Measurements from ENCODE around the gene CASZ1. TPM values are rescaled to one million over a fixed set of nuclear protein-coding genes. Genes with fewer than 3 reads are reported as not detected.
A peak's percentile ranks its signal among the peaks of the same experiment; 100 is the strongest.

Gene CASZ1
- total RNA-seq, 2 experiments from 2014 or later: 3.7 to 4.0 TPM

- no peak overlapping the region for H3K4me3 Mint-ChIP-seq
- no peak for ATAC-seq
- no peaks in the 10 kb centered on the region for H3K27me3 Mint-ChIP-seq
- no peak for DNase-seq
- ChIA-PET POLR2A (no interaction called here), CTCF (no interaction called here)
- intact Hi-C loops (cut with DNase I, micrococcal nuclease): no loop called here
- no peaks in the 10 kb centered on the region for H3K36me3 Mint-ChIP-seq (ENCODE audit: low read depth)
- H3K9me3 Mint-ChIP-seq (ENCODE audit: low read depth): no peaks in the 10 kb centered on the region
- no peak overlapping the region for H3K27ac Mint-ChIP-seq
- no peaks in the 10 kb centered on the region for H3K4me1 Mint-ChIP-seq
Measured at GRCh38 chr1:10777749-10778574, 18.5 kb downstream of the CASZ1 start.

- CTCF ChIA-PET: interaction anchor here (0.6 kb wide), 1 partner anchor 902 kb away, joined by 3 read pairs; no protein-coding TSS in a partner anchor
- POLR2A ChIA-PET: no interaction called here
- H3K36me3 Mint-ChIP-seq (ENCODE audit: low read depth): no peaks in the 10 kb centered on the region
- H3K4me3 Mint-ChIP-seq: no peak overlapping the region
- H3K9me3 Mint-ChIP-seq (ENCODE audit: low read depth): no peaks in the 10 kb centered on the region
- no peaks in the 10 kb centered on the region for H3K4me1 Mint-ChIP-seq
- intact Hi-C loops (cut with DNase I, micrococcal nuclease): no loop called here
- H3K27me3 Mint-ChIP-seq: no peaks in the 10 kb centered on the region
- ATAC-seq (no peak), DNase-seq (no peak)
- H3K27ac Mint-ChIP-seq: no peak overlapping the region
Measured at GRCh38 chr1:10776190-10776905, 20.1 kb downstream of the CASZ1 start.

GRCh38 chr1:10775763-10776162 lies 20.7 kb downstream of the CASZ1 start:
- POLR2A ChIA-PET: no interaction called here
- ATAC-seq (no peak), DNase-seq (no peak)
- H3K9me3 Mint-ChIP-seq (ENCODE audit: low read depth): no peaks in the 10 kb centered on the region
- no peak overlapping the region for H3K27ac Mint-ChIP-seq
- no peaks in the 10 kb centered on the region for H3K36me3 Mint-ChIP-seq (ENCODE audit: low read depth)
- no peak overlapping the region for H3K4me3 Mint-ChIP-seq
- H3K4me1 Mint-ChIP-seq: no peaks in the 10 kb centered on the region
- CTCF ChIA-PET: interaction anchor here (0.7 kb wide), 1 partner anchor 370 kb away, joined by 3 read pairs; no protein-coding TSS in a partner anchor
- intact Hi-C loops (cut with DNase I, micrococcal nuclease): no loop called here
- H3K27me3 Mint-ChIP-seq: no peaks in the 10 kb centered on the region

GRCh38 chr1:10774615-10775310 lies 21.7 kb downstream of the CASZ1 start:
- POLR2A ChIA-PET: no interaction called here
- H3K4me3 Mint-ChIP-seq: no peak overlapping the region
- no peaks in the 10 kb centered on the region for H3K9me3 Mint-ChIP-seq (ENCODE audit: low read depth)
- H3K4me1 Mint-ChIP-seq: no peaks in the 10 kb centered on the region
- CTCF ChIA-PET: interaction anchor here (0.7 kb wide), 1 partner anchor 371 kb away, joined by 3 read pairs; no protein-coding TSS in a partner anchor
- H3K27ac Mint-ChIP-seq: no peak overlapping the region
- DNase-seq (no peak), ATAC-seq (no peak)
- no peaks in the 10 kb centered on the region for H3K36me3 Mint-ChIP-seq (ENCODE audit: low read depth)
- H3K27me3 Mint-ChIP-seq: no peaks in the 10 kb centered on the region
- intact Hi-C loops (cut with DNase I, micrococcal nuclease): no loop called here

GRCh38 chr1:10773851-10774614 lies 22.4 kb downstream of the CASZ1 start:
- CTCF ChIA-PET: interaction anchor here (0.6 kb wide), 2 partner anchors 135 to 455 kb away, joined by 3 read pairs; no protein-coding TSS in a partner anchor
- no peaks in the 10 kb centered on the region for H3K27me3 Mint-ChIP-seq
- POLR2A ChIA-PET: no interaction called here
- no peaks in the 10 kb centered on the region for H3K4me1 Mint-ChIP-seq
- intact Hi-C loops (cut with DNase I, micrococcal nuclease): no loop called here
- no peaks in the 10 kb centered on the region for H3K9me3 Mint-ChIP-seq (ENCODE audit: low read depth)
- no peak overlapping the region for H3K27ac Mint-ChIP-seq
- DNase-seq (no peak), ATAC-seq (no peak)
- H3K36me3 Mint-ChIP-seq (ENCODE audit: low read depth): no peaks in the 10 kb centered on the region
- H3K4me3 Mint-ChIP-seq: no peak overlapping the region

GRCh38 chr1:10773376-10773775 lies 23.1 kb downstream of the CASZ1 start:
- Mint-ChIP-seq H3K27ac (no peak overlapping the region), H3K27me3 (no peaks in the 10 kb centered on the region), H3K9me3 (ENCODE audit: low read depth) (no peaks in the 10 kb centered on the region)

GRCh38 chr1:10772711-10773110 lies 23.7 kb downstream of the CASZ1 start:
- ATAC-seq: no peak
- Mint-ChIP-seq H3K27ac (no peak overlapping the region), H3K4me1 (no peaks in the 10 kb centered on the region), H3K9me3 (ENCODE audit: low read depth) (no peaks in the 10 kb centered on the region), H3K4me3 (no peak overlapping the region), H3K36me3 (ENCODE audit: low read depth) (no peaks in the 10 kb centered on the region), H3K27me3 (no peaks in the 10 kb centered on the region)
- POLR2A ChIA-PET: no interaction called here
- CTCF ChIA-PET: no interaction called here
- intact Hi-C loops (cut with DNase I, micrococcal nuclease): no loop called here
- no peak for DNase-seq

More at GRCh38 chr1:10773376-10773775, 23.1 kb downstream of the CASZ1 start:
- POLR2A ChIA-PET: no interaction called here
- no peak for DNase-seq
- CTCF ChIA-PET: interaction anchor here (0.6 kb wide), 1 partner anchor 135 kb away, joined by 3 read pairs; no protein-coding TSS in a partner anchor
- Mint-ChIP-seq H3K4me1 (no peaks in the 10 kb centered on the region), H3K36me3 (ENCODE audit: low read depth) (no peaks in the 10 kb centered on the region), H3K4me3 (no peak overlapping the region)
- intact Hi-C loops (cut with DNase I, micrococcal nuclease): no loop called here
- no peak for ATAC-seq

GRCh38 chr1:10771789-10772188 lies 24.7 kb downstream of the CASZ1 start:
- Mint-ChIP-seq H3K9me3 (ENCODE audit: low read depth) (no peaks in the 10 kb centered on the region), H3K27me3 (no peaks in the 10 kb centered on the region), H3K27ac (no peak overlapping the region), H3K4me3 (no peak overlapping the region), H3K36me3 (ENCODE audit: low read depth) (no peaks in the 10 kb centered on the region), H3K4me1 (no peaks in the 10 kb centered on the region)
- POLR2A ChIA-PET: no interaction called here
- CTCF ChIA-PET: interaction anchor here (0.9 kb wide), 1 partner anchor 12 kb away, joined by 3 read pairs; no protein-coding TSS in a partner anchor
- intact Hi-C loops (cut with DNase I, micrococcal nuclease): no loop called here
- ATAC-seq (no peak), DNase-seq (no peak)

- no peaks in the 10 kb centered on the region for H3K27me3 Mint-ChIP-seq
- no peak for ATAC-seq
Measured at GRCh38 chr1:10768552-10768951, 27.9 kb downstream of the CASZ1 start.

GRCh38 chr1:10767282-10767681 lies 29.2 kb downstream of the CASZ1 start:
- Mint-ChIP-seq H3K36me3 (ENCODE audit: low read depth) (no peaks in the 10 kb centered on the region), H3K4me3 (no peak overlapping the region), H3K27ac (no peak overlapping the region), H3K27me3 (no peaks in the 10 kb centered on the region), H3K4me1 (no peaks in the 10 kb centered on the region), H3K9me3 (ENCODE audit: low read depth) (no peaks in the 10 kb centered on the region)
- intact Hi-C loops (cut with DNase I, micrococcal nuclease): no loop called here
- ATAC-seq (no peak), DNase-seq (no peak)
- ChIA-PET CTCF (no interaction called here), POLR2A (no interaction called here)

More at GRCh38 chr1:10768552-10768951, 27.9 kb downstream of the CASZ1 start:
- Mint-ChIP-seq H3K27ac (no peak overlapping the region), H3K4me3 (no peak overlapping the region), H3K36me3 (ENCODE audit: low read depth) (no peaks in the 10 kb centered on the region), H3K4me1 (no peaks in the 10 kb centered on the region), H3K9me3 (ENCODE audit: low read depth) (no peaks in the 10 kb centered on the region)
- ChIA-PET CTCF (no interaction called here), POLR2A (no interaction called here)
- intact Hi-C loops (cut with DNase I, micrococcal nuclease): no loop called here
- DNase-seq: peak; percentile 18

Data from activated CD4-positive, alpha-beta T cell treated with anti-CD3 and anti-CD28 coated beads for 36 hours (primary cell).